ENCODE data around the gene FAHD2A.
"Not testable (repeated sequence)": the region's sequence is repeated elsewhere in the genome, so short reads cannot be mapped to it uniquely, and the experiment has no call there.

Gene FAHD2A

DNA sequence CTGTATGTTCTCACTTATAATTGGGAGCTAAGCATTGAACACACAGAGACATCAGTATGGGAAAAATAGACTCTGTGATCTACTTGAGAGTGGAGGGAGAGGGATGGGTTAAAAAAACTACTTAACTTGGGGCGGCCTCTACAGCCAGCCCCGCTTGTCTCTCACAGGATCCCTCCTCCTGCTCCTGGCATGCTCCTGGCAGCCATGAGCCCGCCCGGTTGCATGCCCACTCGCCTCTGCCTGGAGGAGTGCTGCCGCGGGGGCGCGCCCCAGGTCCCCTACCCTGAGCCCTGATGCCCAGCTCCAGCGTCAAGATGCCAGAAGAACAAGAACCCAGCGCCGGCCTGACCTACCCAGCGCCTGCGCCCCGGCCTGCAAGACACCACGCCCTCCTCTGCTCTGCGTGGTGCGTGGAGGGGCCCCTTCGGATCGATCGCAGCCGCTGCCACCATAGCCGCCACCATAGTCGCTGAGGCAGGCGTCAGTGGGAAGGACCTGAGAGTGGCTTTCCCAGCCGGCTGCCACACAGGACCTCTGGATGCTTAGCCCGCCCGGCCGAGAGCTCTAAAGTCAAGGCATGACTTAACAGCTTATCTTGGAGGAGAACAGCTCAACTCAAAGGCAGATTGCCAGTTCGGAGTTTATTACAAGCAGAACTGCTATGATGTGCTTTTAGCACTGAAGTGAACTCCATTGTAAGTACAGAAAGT is 32.8 kb downstream of the FAHD2A start:
- DNase-seq (ENCODE audit: low read depth, low spot score), result not testable (repeated sequence)

DNA sequence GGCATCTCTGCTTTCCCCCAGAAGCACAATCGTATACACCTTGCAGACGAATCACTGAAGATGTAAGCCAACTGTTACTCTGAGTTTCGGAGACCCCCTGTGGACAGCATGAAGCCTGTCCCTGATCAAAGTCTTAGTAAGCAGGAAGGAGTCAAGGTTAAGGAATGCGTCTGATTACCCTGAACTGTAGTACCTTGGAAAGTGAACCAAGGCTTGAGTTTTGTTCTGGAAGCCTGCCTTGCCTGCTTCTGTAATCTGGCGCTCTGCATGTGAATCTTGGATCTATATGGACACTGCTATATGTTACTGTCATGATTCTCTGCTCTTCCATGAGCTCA is 33.3 kb downstream of the FAHD2A start:
- DNase-seq (ENCODE audit: low read depth, low spot score), result not testable (repeated sequence)

DNA sequence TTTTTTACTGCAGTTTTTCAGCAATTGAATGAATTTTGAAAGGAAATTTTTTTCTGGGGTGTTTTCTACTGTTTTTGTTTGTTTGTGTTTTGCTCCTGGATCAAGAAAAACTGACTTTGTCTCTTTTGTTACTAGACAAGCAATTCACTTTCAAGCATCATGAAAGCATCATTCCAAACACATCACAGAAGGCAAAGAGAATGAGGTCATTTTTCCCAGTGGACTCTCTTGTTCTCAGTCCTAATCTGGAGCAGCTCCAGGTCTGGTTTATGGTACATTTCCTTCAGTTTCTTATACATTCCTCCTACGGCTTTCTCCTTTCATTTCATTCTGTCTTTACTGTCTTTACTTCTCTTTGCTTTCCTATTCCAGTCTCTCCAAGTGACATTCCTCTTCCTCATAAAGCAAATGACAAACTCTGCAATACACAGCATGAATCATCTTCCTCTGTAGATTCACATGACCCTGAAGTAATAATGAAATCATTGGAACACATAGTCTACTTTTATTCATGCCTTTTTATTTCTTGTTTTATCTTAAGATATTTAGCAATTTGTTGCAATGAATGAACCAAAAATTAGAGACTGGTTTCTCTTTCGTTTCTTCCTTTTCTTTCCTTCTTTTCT is 40.1 kb downstream of the FAHD2A start:
- DNase-seq (ENCODE audit: low read depth, low spot score), result not testable (repeated sequence)

DNA sequence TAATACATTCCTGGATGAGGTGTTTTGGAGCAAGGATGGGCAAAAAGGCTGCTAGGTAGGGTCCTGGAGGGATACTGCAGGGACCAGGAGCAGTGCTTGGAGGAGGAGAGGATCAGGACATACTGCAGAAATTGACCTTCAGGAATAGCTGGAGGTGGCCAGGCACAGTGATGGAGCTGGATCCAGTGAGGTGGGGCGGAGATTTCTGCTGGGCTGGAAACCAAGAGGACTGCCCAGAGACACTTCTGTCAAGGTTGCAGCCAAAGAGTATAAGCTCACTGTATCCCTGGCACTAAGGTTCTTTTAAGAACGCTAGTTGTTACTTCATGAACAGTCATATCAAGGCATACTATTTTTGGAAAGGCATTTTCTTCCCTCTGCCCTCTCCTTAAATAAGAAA is 42.8 kb downstream of the FAHD2A start:
- not testable (repeated sequence) for DNase-seq (ENCODE audit: low read depth, low spot score)

DNA sequence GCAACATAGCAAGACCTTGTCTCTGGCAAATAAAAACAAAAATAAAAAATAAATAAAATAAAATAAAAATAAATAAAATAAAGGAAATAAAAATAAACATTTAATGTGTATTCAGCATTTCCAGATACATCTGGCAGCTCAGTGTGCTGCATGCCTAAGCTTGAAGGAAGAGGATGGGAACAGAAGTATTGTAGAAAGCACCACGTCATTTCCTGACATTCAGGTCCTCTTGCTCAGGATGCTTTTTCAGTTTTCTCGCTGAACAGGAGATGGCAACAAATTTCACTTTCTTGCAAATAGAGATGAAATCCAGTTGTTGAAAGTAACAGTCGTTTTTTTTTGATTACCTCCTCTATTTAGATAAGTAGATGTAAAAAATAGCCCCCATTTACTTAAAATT is 60.8 kb downstream of the FAHD2A start:
- DNase-seq (ENCODE audit: low read depth, low spot score), result not testable (repeated sequence)
